ENCODE data around the gene IVD.

DNA sequence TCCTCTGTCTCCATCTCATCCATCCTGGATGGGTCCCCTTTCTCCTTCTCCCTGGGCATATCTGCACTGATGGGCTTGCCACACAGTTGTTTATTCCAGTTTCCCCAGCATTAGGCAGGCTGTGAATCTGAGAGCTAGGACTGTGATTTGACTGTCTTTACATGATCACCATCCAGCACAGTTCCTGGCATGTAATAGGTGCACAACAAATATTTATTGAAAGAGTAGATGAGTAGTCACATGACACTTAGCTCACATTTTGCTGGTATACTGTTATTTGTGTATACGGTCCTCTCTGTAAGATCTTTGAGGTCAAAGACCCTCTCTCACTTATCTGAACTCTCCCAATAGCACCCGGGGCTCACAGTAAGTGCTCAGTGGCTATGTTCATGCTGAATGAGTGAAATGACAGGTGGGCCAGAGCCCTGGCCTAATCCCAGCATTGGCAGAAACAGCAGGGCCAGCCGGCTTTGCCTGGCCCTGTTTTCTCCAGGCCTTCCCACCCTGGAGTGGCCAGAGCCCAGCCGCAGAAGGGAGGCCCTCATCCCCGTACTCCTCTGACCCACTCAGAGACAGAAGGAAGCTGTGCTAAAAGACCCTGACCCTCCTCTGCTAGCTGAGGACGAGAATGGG, 19.0 kb downstream of the IVD start:
- no peak for TF ChIP-seq CEBPB (IDR thresholded peaks at IDR 0.05)
- no peak for TF ChIP-seq REST (IDR thresholded peaks at IDR 0.05; ENCODE audit: low read depth)
- no peak for TF ChIP-seq TAF1 (IDR thresholded peaks at IDR 0.05; ENCODE audit: low read depth)
- no peak for TF ChIP-seq CREB1 (IDR thresholded peaks at IDR 0.05; ENCODE audit: low read depth)
- no peak for TF ChIP-seq YY1 (IDR thresholded peaks at IDR 0.05; ENCODE audit: low read depth)
- TF ChIP-seq EGR1 (IDR thresholded peaks at IDR 0.05): no peak
- no peak for TF ChIP-seq TEAD4 (IDR thresholded peaks at IDR 0.05)
- no peak for TF ChIP-seq RAD21 (IDR thresholded peaks at IDR 0.05; ENCODE audit: low read depth)
- no peak for TF ChIP-seq EP300 (IDR thresholded peaks at IDR 0.05; ENCODE audit: borderline replicate concordance)

Measured in Ishikawa (cell line).